ENCODE measurements around the gene EZH1.
A peak's percentile ranks its signal among the peaks of the same experiment; 100 is the strongest.
"Not testable (repeated sequence)": the region's sequence is repeated elsewhere in the genome, so short reads cannot be mapped to it uniquely, and the experiment has no call there.

EZH1 gene

GRCh38 chr17:42680331-42680808, 64.5 kb downstream of the EZH1 start:
- no peak for DNase-seq

- peak; percentile 70 for DNase-seq
Observed at GRCh38 chr17:42679492-42680330, 65.1 kb downstream of the EZH1 start.

GRCh38 chr17:42678951-42679491, 65.8 kb downstream of the EZH1 start:
- DNase-seq, result peak; percentile 42

- peak; percentile 67 for DNase-seq
Observed at GRCh38 chr17:42677921-42678781, 66.7 kb downstream of the EZH1 start.

GRCh38 chr17:42677012-42677857, 67.6 kb downstream of the EZH1 start:
- peak; percentile 98 for DNase-seq

GRCh38 chr17:42676424-42677011, 68.3 kb downstream of the EZH1 start, which contains the start of gene PLEKHH3:
Gene PLEKHH3 (minus strand): TSS chr17:42676994. CDS start chr17:42676563, 431 bp downstream.
- DNase-seq, result no peak

GRCh38 chr17:42675965-42676423, 68.8 kb downstream of the EZH1 start:
- DNase-seq, result no peak

- DNase-seq, result no peak
Observed at GRCh38 chr17:42675348-42675964, 69.4 kb downstream of the EZH1 start.

GRCh38 chr17:42674755-42675347, 70.0 kb downstream of the EZH1 start:
- no peak for DNase-seq

GRCh38 chr17:42673885-42674754, 70.7 kb downstream of the EZH1 start:
- peak; percentile 13 for DNase-seq

GRCh38 chr17:42673266-42673884, 71.5 kb downstream of the EZH1 start:
- DNase-seq, result no peak

- no peak for DNase-seq
Observed at GRCh38 chr17:42672038-42672437, 72.8 kb downstream of the EZH1 start.

- no peak for DNase-seq
Observed at GRCh38 chr17:42670789-42671657, 73.8 kb downstream of the EZH1 start.

GRCh38 chr17:42669977-42670788, 74.7 kb downstream of the EZH1 start:
- peak; percentile 34 for DNase-seq

GRCh38 chr17:42669705-42669976, 75.2 kb downstream of the EZH1 start:
- no peak for DNase-seq

GRCh38 chr17:42667088-42667951, 77.5 kb downstream of the EZH1 start:
- no peak for DNase-seq

- not testable (repeated sequence) for DNase-seq
Observed at GRCh38 chr17:42666126-42666525, 78.7 kb downstream of the EZH1 start.

Measured in CD4-positive, alpha-beta T cell treated with Interleukin-4 for 4 hours (primary cell).